Activated T-helper 2 cell treated with anti-CD3 and anti-CD28 coated beads, Interferon-gamma antibody, Interleukin-2, Interleukin-4, amounts not matched to agents 10 μg/mL and 5 μg/mL and 100 μg/mL, durations not matched to agents 14 hours and 24 hours and 36 hours (primary cell): ENCODE results near the gene VIPR2. TPM values are rescaled to one million over a fixed set of nuclear protein-coding genes. Genes with fewer than 3 reads are reported as not detected.

Experiments used
- DNase-seq: peaks from one replicate; pipeline ENCODE4 v3.0.0; 2021; ENCODE audit warnings: low spot score
- H3K27ac Mint-ChIP-seq: one replicate; pipeline ENCODE4 v1.8.0; 2021; ENCODE audit warnings: mixed read lengths
- H3K27me3 Mint-ChIP-seq: one replicate; pipeline ENCODE4 v1.8.0; 2021; ENCODE audit warnings: low read depth, mixed read lengths
- H3K36me3 Mint-ChIP-seq: one replicate; pipeline ENCODE4 v1.8.0; 2021; ENCODE audit warnings: low read depth, mixed read lengths
- H3K4me1 Mint-ChIP-seq: one replicate; pipeline ENCODE4 v1.8.0; 2021; ENCODE audit warnings: low read depth, mixed read lengths
- H3K4me3 Mint-ChIP-seq: one replicate; pipeline ENCODE4 v1.8.0; 2021; ENCODE audit warnings: low read depth, mild to moderate bottlenecking, moderate library complexity, mixed read lengths
- H3K9me3 Mint-ChIP-seq: one replicate; pipeline ENCODE4 v1.8.0; 2021; ENCODE audit warnings: mixed read lengths
- intact Hi-C: fragments of 100-400 bp; cut with micrococcal nuclease; formaldehyde crosslinking; loops from one replicate; pipeline ENCODE4 v1.15.1; 2023
- total RNA-seq: library from RNA; stranded (reverse); gene quantifications from 2 replicates; pipeline ENCODE4 v1.2.3, GENCODE V29; 2022

Gene VIPR2
- total RNA-seq, 1 donor from 2014 or later = 4.2 TPM

DNA sequence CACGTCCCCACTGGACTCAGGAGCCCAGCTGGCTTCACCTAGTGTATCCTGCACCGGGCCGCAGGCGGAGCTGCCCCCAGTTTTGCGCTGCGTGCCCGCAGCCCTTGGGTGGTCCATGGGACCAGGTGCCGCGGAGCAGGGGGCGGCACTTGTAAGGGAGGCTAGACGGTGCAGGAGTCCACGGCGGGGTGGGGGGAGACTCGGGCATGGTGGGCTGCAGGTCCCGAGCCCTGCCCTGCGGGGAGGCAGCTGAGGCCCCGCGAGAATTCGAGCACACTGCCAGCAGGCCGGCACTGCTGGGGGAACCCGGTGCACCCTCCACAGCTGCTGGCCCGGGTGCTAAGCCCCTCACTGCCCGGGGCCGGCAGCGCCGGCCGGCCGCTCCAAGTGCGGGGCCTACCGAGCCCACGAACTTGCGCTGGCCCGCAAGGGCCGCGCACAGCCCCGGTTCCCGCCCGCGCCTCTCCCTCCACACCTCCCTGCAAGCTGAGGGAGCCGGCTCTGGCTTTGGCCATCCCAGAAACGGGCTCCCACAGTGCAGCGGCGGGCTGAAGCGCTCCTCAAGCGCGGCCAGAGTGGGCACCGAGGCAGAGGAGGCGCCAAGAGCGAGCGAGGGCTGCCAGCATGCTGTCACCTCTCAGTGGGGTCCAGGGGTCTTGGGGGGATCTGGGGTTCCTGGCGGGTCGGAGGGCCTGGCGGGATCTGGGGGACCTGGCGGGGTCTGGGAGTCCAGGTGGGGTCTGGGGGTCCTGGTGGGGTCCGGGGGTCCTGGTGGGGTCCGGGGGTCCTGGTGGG, 81.4 kb downstream of the VIPR2 start:
- H3K36me3 Mint-ChIP-seq = no peaks in the 10 kb centered on the region
- H3K9me3 Mint-ChIP-seq = no peaks in the 10 kb centered on the region
- no peak overlapping the region for H3K27ac Mint-ChIP-seq
- H3K27me3 Mint-ChIP-seq = no peaks in the 10 kb centered on the region
- H3K4me1 Mint-ChIP-seq = peaks cover 5% of the 10 kb centered on the region
- H3K4me3 Mint-ChIP-seq = no peak overlapping the region
- no peak for DNase-seq
- intact Hi-C loops = no loop called here

DNA sequence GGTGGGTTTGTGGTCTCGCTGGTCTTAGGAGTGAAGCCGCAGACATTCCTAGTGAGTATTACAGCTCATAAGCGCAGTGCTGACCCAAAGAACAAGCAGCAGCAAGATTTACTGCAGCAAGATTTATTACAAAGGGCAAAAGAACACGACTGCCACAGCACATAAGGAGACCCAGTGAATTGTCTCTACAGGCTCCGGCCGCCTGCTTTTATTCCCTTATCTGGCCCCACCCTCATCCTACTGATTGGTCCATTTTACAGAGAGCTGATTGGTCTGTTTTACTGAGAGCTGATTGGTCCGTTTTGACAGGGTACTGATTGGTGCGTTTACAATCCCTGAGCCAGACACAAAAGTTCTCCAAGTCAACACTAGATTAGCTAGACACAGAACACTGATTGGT, 82.1 kb downstream of the VIPR2 start:
- peaks cover 2% of the 10 kb centered on the region for H3K4me1 Mint-ChIP-seq
- H3K27me3 Mint-ChIP-seq = no peaks in the 10 kb centered on the region
- H3K4me3 Mint-ChIP-seq = no peak overlapping the region
- H3K36me3 Mint-ChIP-seq = no peaks in the 10 kb centered on the region
- no peak for DNase-seq
- intact Hi-C loops = no loop called here
- no peaks in the 10 kb centered on the region for H3K9me3 Mint-ChIP-seq
- H3K27ac Mint-ChIP-seq = no peak overlapping the region

GRCh38 chr7:159061674-159062212, 82.9 kb downstream of the VIPR2 start:
- no peak overlapping the region for H3K27ac Mint-ChIP-seq
- peaks cover 2% of the 10 kb centered on the region for H3K4me1 Mint-ChIP-seq
- no peaks in the 10 kb centered on the region for H3K36me3 Mint-ChIP-seq
- no peak for DNase-seq
- intact Hi-C loops = no loop called here
- H3K9me3 Mint-ChIP-seq = no peaks in the 10 kb centered on the region
- no peaks in the 10 kb centered on the region for H3K27me3 Mint-ChIP-seq
- H3K4me3 Mint-ChIP-seq = no peak overlapping the region

DNA sequence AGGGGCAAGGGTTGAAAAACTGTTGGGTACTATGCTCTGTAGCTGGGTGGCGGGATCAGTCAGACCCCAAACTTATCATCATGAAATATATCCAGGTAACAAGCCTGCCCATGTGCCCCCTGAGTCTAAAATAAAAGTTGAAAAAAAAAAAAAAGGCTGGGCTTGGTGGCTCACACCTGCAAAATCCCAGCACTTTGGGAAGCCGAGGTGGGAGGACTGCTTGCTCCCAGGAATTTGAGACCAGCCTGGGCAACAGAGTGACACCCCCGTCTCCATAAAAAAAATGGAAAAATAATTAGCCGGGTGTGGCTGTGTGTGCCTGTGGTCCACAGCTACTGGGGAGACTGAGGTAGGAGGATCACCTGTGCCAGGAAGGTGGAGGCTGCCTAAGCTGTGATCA, 83.5 kb downstream of the VIPR2 start:
- intact Hi-C loops = no loop called here
- Mint-ChIP-seq H3K27ac (no peak overlapping the region), H3K9me3 (no peaks in the 10 kb centered on the region), H3K36me3 (no peaks in the 10 kb centered on the region), H3K4me1 (peaks cover 2% of the 10 kb centered on the region), H3K27me3 (no peaks in the 10 kb centered on the region), H3K4me3 (no peak overlapping the region)
- no peak for DNase-seq

DNA sequence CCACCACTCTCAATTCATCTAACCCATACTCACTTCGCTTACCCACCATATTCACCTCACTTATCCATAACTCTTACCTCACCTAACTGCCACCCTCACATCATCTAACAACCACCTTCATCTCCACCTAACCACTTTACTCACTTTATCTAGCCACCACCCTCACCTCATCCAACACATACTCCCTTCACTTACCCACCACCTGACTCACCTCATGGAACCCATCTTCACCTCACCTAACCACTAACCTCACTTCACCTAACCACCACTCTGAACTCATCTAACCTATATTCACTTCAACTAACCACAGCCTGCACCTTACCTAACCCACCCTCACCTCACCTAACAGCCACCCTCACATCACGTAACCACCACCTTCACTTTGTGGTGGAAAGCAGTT, 84.2 kb downstream of the VIPR2 start:
- Mint-ChIP-seq H3K9me3 (no peaks in the 10 kb centered on the region), H3K36me3 (peaks cover 4% of the 10 kb centered on the region), H3K27me3 (no peaks in the 10 kb centered on the region), H3K27ac (no peak overlapping the region), H3K4me3 (no peak overlapping the region), H3K4me1 (peaks cover 2% of the 10 kb centered on the region)
- DNase-seq = no peak
- intact Hi-C loops = no loop called here

GRCh38 chr7:159059629-159060028, 85.0 kb downstream of the VIPR2 start:
- Mint-ChIP-seq H3K4me1 (peaks cover 2% of the 10 kb centered on the region), H3K4me3 (no peak overlapping the region), H3K36me3 (peaks cover 5% of the 10 kb centered on the region), H3K27me3 (no peaks in the 10 kb centered on the region), H3K9me3 (no peaks in the 10 kb centered on the region), H3K27ac (no peak overlapping the region)
- intact Hi-C loops = no loop called here
- DNase-seq = no peak

DNA sequence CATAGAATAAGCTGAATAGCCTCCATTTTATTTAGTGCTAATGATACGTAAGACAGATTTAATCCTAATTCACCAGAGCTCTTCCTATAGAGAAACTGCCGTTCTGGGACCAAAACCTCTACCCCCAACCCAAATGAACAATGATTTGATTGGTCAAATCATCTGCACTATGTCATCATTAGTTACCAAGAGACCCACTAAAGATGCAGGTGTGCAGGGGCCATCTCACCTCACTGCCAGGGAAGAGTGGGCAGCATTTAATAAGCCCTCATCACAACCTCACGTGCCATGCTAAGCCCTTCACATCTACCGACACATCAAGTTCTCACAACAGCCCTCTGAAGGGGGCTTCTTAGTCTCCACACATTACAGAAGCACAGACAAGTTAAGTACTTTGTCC, 87.0 kb downstream of the VIPR2 start:
- Mint-ChIP-seq H3K27me3 (no peaks in the 10 kb centered on the region), H3K4me3 (no peak overlapping the region), H3K27ac (no peak overlapping the region), H3K4me1 (peaks cover 5% of the 10 kb centered on the region), H3K36me3 (peaks cover 11% of the 10 kb centered on the region), H3K9me3 (no peaks in the 10 kb centered on the region)
- intact Hi-C loops = no loop called here
- DNase-seq = no peak

DNA sequence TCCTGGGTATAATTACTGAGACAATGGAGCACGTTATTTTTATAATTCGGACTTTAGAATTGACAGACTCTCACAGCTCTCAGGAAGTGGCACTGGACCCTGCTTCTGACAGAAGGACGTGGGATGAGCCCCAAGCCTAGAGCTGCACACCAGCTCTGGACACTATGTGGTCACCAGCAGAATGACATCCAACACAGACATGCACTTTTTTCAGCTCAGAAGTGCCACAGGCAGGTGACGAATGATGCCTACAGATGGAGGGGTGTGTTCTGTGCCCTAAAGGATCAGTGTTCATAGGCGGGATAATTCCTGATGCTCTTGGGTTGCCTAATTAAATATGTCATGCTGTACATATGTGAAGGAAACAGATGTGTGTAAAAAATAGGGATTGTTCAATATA, 87.9 kb downstream of the VIPR2 start:
- peaks cover 12% of the 10 kb centered on the region for H3K4me1 Mint-ChIP-seq
- no peaks in the 10 kb centered on the region for H3K9me3 Mint-ChIP-seq
- DNase-seq = peak; percentile 6
- no peak overlapping the region for H3K4me3 Mint-ChIP-seq
- intact Hi-C loops = no loop called here
- H3K27ac Mint-ChIP-seq = no peak overlapping the region
- H3K36me3 Mint-ChIP-seq = peaks cover 15% of the 10 kb centered on the region
- no peaks in the 10 kb centered on the region for H3K27me3 Mint-ChIP-seq

GRCh38 chr7:159051916-159052315, 92.8 kb downstream of the VIPR2 start:
- no peak for DNase-seq
- H3K4me1 Mint-ChIP-seq = peaks cover 41% of the 10 kb centered on the region
- intact Hi-C loops = loop anchor here (1.0 to 5.0 kb wide), 5 partner anchors 35 to 395 kb away; partner anchors contain the start of gene VIPR2
- H3K27me3 Mint-ChIP-seq = no peaks in the 10 kb centered on the region
- H3K9me3 Mint-ChIP-seq = no peaks in the 10 kb centered on the region
- H3K27ac Mint-ChIP-seq = peak overlapping the region; percentile 79
- peak overlapping the region; percentile 1 for H3K4me3 Mint-ChIP-seq
- H3K36me3 Mint-ChIP-seq = peaks cover 17% of the 10 kb centered on the region

DNA sequence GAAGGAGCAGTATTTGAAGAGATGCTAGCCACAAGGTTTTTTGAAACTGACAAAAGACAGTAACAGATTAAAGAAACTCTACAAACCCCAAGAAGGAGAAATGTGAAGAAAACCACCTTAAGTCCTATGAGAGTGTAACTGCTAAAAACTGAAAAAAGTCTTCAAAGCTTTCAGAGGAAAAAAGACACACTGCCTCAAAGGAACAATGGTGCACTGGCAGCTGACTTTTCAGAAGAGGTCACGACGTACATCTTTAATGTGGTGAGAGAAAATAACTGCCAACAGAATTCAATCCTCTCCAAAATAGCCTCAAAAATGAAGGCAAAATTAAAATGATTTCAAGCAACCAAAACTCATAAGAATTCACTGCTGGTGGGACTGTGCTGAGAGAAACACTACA, 94.0 kb downstream of the VIPR2 start:
- H3K4me3 Mint-ChIP-seq = peak overlapping the region; percentile 67
- H3K9me3 Mint-ChIP-seq = no peaks in the 10 kb centered on the region
- intact Hi-C loops = loop anchor here (1.0 to 5.0 kb wide), 3 partner anchors 33 to 146 kb away; partner anchors contain the start of gene VIPR2
- H3K27me3 Mint-ChIP-seq = no peaks in the 10 kb centered on the region
- H3K27ac Mint-ChIP-seq = peak overlapping the region; percentile 88
- H3K4me1 Mint-ChIP-seq = peaks cover 41% of the 10 kb centered on the region
- peaks cover 16% of the 10 kb centered on the region for H3K36me3 Mint-ChIP-seq
- DNase-seq = no peak

- H3K27me3 Mint-ChIP-seq = no peaks in the 10 kb centered on the region
- peaks cover 14% of the 10 kb centered on the region for H3K36me3 Mint-ChIP-seq
- H3K27ac Mint-ChIP-seq = peak overlapping the region; percentile 50
- H3K4me1 Mint-ChIP-seq = peaks cover 47% of the 10 kb centered on the region
- H3K9me3 Mint-ChIP-seq = no peaks in the 10 kb centered on the region
- H3K4me3 Mint-ChIP-seq = no peak overlapping the region
- DNase-seq = no peak
- intact Hi-C loops = loop anchor here (2.0 to 5.0 kb wide), 2 partner anchors 93 to 147 kb away; partner anchors contain the start of gene VIPR2
Observed at GRCh38 chr7:159049266-159050025, 95.2 kb downstream of the VIPR2 start.

- H3K27ac Mint-ChIP-seq = no peak overlapping the region
- H3K4me1 Mint-ChIP-seq = peaks cover 44% of the 10 kb centered on the region
- H3K36me3 Mint-ChIP-seq = peaks cover 12% of the 10 kb centered on the region
- no peak overlapping the region for H3K4me3 Mint-ChIP-seq
- H3K9me3 Mint-ChIP-seq = peaks cover 2% of the 10 kb centered on the region
- no peaks in the 10 kb centered on the region for H3K27me3 Mint-ChIP-seq
- no peak for DNase-seq
- intact Hi-C loops = no loop called here
Observed at GRCh38 chr7:159048656-159049055, 96.0 kb downstream of the VIPR2 start.

GRCh38 chr7:159047536-159047935, 97.1 kb downstream of the VIPR2 start:
- no peak overlapping the region for H3K27ac Mint-ChIP-seq
- H3K9me3 Mint-ChIP-seq = peaks cover 8% of the 10 kb centered on the region
- no peak for DNase-seq
- intact Hi-C loops = no loop called here
- H3K4me1 Mint-ChIP-seq = peaks cover 44% of the 10 kb centered on the region
- H3K27me3 Mint-ChIP-seq = no peaks in the 10 kb centered on the region
- H3K36me3 Mint-ChIP-seq = peaks cover 21% of the 10 kb centered on the region
- no peak overlapping the region for H3K4me3 Mint-ChIP-seq
